ENCODE data around the gene CSNK1G1.

CSNK1G1 gene

DNA sequence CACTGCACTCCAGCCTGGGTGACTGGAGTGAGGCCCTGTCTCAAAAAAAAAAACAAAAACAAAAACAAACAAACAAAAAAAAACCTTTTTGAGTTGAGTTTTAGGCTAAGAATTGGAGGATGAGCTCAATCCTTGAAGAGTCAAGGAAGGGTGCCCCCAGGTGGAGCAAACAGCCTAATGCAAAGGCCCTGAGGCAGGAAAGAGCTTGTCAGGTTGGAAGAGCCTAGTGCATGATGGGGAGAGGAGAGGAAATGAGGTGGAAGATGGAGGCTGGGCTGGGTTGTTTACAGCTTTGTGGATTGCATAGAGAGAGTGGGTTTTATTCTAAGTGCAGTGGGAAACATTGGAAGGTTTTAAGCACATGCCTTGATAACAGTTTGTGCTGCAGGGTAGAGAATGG lies 206.5 kb downstream of the CSNK1G1 start:
- Histone ChIP-seq H3K9ac (ENCODE audit: low read depth in 1 of 2, low read length in 2 of 2) (no peak overlapping the region), H3K36me3 (ENCODE audit: control insufficient read depth in 1 of 2, insufficient read depth in 2 of 2, low read length in 2 of 2) (peaks cover 0 to 16% of the 10 kb centered on the region in 2 donors), H3K27ac (ENCODE audit: low read depth, low read length) (no peak overlapping the region), H3K27me3 (ENCODE audit: control insufficient read depth in 1 of 2, insufficient read depth in 2 of 2, low read length in 2 of 2) (peaks cover 9% of the 10 kb centered on the region in 2 donors), H3K4me1 (ENCODE audit: control insufficient read depth in 1 of 2, insufficient read depth in 2 of 2, low read length in 2 of 2) (peaks cover 15 to 24% of the 10 kb centered on the region in 2 donors), H3K9me3 (ENCODE audit: control insufficient read depth in 1 of 2, low read length in 2 of 2) (no peaks in the 10 kb centered on the region), H3K4me3 (ENCODE audit: low read depth in 1 of 2, low read length in 2 of 2) (no peak overlapping the region)

DNA sequence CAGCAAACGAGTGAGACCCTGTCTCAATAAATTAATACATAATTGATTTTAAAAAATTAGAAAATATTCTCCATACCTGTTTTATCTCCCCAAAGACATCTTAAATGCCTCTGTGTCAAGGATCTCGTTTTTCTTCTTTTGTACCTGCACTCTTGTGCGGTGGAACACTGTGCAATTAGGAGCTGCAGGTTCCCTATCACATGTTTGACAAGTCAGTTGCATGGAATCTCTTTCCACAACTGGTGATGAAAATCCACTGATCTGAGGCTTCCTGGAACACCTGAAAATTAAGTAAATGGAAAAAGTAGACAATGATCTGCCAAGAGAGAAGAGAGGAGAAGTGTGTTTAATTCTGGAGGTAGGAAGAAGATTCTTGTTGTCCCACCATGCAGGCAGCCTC lies 207.4 kb downstream of the CSNK1G1 start:
- Histone ChIP-seq H3K27me3 (ENCODE audit: control insufficient read depth in 1 of 2, insufficient read depth in 2 of 2, low read length in 2 of 2) (peaks cover 9% of the 10 kb centered on the region in 2 donors), H3K27ac (ENCODE audit: low read depth, low read length) (no peak overlapping the region), H3K36me3 (ENCODE audit: control insufficient read depth in 1 of 2, insufficient read depth in 2 of 2, low read length in 2 of 2) (peaks cover 1 to 14% of the 10 kb centered on the region in 2 donors), H3K9ac (ENCODE audit: low read depth in 1 of 2, low read length in 2 of 2) (no peak overlapping the region), H3K4me1 (ENCODE audit: control insufficient read depth in 1 of 2, insufficient read depth in 2 of 2, low read length in 2 of 2) (peaks cover 15 to 21% of the 10 kb centered on the region in 2 donors), H3K9me3 (ENCODE audit: control insufficient read depth in 1 of 2, low read length in 2 of 2) (no peaks in the 10 kb centered on the region), H3K4me3 (ENCODE audit: low read depth in 1 of 2, low read length in 2 of 2) (no peak overlapping the region)

DNA sequence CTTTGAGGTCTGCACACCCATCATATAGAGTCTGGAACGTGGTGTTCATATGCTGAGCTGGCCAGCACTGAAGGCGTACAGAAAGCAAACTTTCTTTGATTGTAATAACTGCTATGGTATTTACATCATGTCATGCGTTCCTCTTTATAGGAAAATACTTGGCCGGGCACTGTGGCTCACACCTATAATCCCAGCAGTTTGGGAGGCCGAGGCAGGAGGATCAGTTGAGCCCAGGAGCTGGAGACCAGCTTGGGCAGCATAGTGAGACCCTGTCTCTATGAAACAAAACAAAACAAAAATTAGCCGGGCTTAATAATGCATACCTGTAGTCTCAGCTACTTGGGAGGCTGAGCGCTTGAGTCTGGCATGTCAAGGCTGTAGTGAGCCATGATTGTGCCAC lies 207.8 kb downstream of the CSNK1G1 start:
- no peak overlapping the region for H3K9ac ChIP-seq (ENCODE audit: low read depth in 1 of 2, low read length in 2 of 2)
- H3K36me3 ChIP-seq (ENCODE audit: control insufficient read depth in 1 of 2, insufficient read depth in 2 of 2, low read length in 2 of 2) = peaks cover 5 to 19% of the 10 kb centered on the region in 2 donors
- peaks cover 9% of the 10 kb centered on the region in 2 donors for H3K27me3 ChIP-seq (ENCODE audit: control insufficient read depth in 1 of 2, insufficient read depth in 2 of 2, low read length in 2 of 2)
- H3K4me1 ChIP-seq (ENCODE audit: control insufficient read depth in 1 of 2, insufficient read depth in 2 of 2, low read length in 2 of 2) = peaks cover 12 to 18% of the 10 kb centered on the region in 2 donors
- H3K9me3 ChIP-seq (ENCODE audit: control insufficient read depth in 1 of 2, low read length in 2 of 2) = no peaks in the 10 kb centered on the region
- no peak overlapping the region for H3K4me3 ChIP-seq (ENCODE audit: low read depth in 1 of 2, low read length in 2 of 2)
- H3K27ac ChIP-seq (ENCODE audit: low read depth, low read length) = no peak overlapping the region

DNA sequence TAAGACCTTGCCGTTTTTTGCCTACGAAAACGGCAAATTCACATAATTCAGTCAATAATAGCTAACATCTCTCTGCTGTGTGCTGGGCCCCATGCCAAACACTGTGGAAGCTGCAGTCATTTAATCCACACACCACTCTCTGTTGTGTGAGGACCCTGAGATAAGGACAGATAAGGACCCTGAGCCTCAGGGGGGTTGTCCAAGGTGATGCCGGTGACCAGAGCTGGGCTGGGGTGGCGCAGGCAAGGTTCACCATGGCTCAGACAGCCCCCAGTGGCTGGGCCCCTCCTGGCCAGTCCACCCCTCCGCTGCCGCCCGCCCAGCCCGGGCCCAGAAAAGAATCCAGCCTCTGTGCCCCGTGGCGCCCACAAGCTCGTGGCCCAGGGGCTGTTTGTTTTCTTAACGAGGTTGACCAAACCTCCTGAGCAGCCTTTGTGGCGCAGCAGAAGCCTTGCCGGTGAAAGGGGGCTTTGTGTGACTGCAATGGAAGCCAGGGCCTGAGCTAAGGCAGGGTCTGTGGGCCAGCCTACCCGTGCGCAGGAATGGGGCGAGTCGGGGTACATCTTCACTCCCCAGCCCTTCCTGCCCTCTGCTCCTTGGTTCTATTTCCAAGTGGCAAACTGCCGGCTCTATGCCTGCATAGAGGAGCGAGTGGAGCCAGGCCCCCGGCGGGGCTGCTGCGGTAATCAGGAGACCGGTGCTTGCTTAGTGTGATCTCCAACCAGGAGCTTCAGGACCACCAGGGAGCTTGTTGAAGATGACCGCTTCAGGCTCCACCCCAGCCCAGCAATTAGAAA lies 208.9 kb downstream of the CSNK1G1 start:
- H3K4me3 ChIP-seq (ENCODE audit: low read depth in 1 of 2, low read length in 2 of 2) = no peak overlapping the region
- H3K27me3 ChIP-seq (ENCODE audit: control insufficient read depth in 1 of 2, insufficient read depth in 2 of 2, low read length in 2 of 2) = no peaks in the 10 kb centered on the region
- peaks cover 14 to 28% of the 10 kb centered on the region in 2 donors for H3K36me3 ChIP-seq (ENCODE audit: control insufficient read depth in 1 of 2, insufficient read depth in 2 of 2, low read length in 2 of 2)
- no peak overlapping the region for H3K27ac ChIP-seq (ENCODE audit: low read depth, low read length)
- H3K4me1 ChIP-seq (ENCODE audit: control insufficient read depth in 1 of 2, insufficient read depth in 2 of 2, low read length in 2 of 2) = peaks cover under 1 to 8% of the 10 kb centered on the region in 2 donors
- H3K9ac ChIP-seq (ENCODE audit: low read depth in 1 of 2, low read length in 2 of 2) = no peak overlapping the region
- H3K9me3 ChIP-seq (ENCODE audit: control insufficient read depth in 1 of 2, low read length in 2 of 2) = no peaks in the 10 kb centered on the region

DNA sequence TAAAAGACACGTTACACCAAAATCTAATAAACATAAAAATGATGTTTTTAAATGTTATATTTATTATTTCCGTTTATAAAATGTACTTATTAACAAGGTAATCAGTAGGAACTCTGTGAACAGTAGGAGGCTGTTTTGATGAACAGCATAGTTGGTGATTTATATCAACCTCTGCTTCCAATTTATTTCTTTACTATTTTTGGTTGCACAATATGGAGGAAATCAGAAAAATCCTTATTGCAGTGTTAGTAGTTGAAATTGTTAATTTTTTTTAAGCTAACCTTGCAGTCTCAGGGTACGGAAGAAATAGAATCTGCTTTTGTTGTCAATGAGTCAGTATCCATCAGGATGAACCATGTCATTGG lies 209.5 kb downstream of the CSNK1G1 start:
- Histone ChIP-seq H3K4me1 (ENCODE audit: control insufficient read depth in 1 of 2, insufficient read depth in 2 of 2, low read length in 2 of 2) (peaks cover 0 to 5% of the 10 kb centered on the region in 2 donors), H3K27me3 (ENCODE audit: control insufficient read depth in 1 of 2, insufficient read depth in 2 of 2, low read length in 2 of 2) (no peaks in the 10 kb centered on the region), H3K9me3 (ENCODE audit: control insufficient read depth in 1 of 2, low read length in 2 of 2) (no peaks in the 10 kb centered on the region), H3K4me3 (ENCODE audit: low read depth in 1 of 2, low read length in 2 of 2) (no peak overlapping the region), H3K9ac (ENCODE audit: low read depth in 1 of 2, low read length in 2 of 2) (no peak overlapping the region), H3K27ac (ENCODE audit: low read depth, low read length) (no peak overlapping the region), H3K36me3 (ENCODE audit: control insufficient read depth in 1 of 2, insufficient read depth in 2 of 2, low read length in 2 of 2) (peaks cover 16 to 34% of the 10 kb centered on the region in 2 donors)

DNA sequence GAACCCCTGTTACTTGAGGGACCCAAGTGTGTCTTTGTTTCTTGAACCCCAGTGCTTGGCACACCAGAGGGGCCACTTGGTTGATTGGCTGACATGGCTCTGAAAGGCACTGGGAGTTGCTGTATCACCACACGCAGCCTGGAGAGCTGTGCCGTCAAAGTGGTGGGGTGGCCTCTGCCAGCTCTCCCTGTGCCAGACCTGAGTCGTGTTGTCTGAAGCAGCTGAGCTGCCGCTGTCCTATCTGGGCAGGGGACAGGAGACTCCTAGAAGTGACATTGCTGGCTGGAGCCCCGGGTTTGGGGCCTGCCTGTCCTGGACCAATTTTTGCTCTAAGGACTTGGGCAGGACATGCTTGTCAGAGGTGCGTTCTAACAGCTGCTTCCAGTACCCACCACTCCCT lies 209.9 kb downstream of the CSNK1G1 start:
- Histone ChIP-seq H3K9ac (ENCODE audit: low read depth in 1 of 2, low read length in 2 of 2) (no peak overlapping the region), H3K9me3 (ENCODE audit: control insufficient read depth in 1 of 2, low read length in 2 of 2) (no peaks in the 10 kb centered on the region), H3K27me3 (ENCODE audit: control insufficient read depth in 1 of 2, insufficient read depth in 2 of 2, low read length in 2 of 2) (no peaks in the 10 kb centered on the region), H3K4me3 (ENCODE audit: low read depth in 1 of 2, low read length in 2 of 2) (no peak overlapping the region), H3K4me1 (ENCODE audit: control insufficient read depth in 1 of 2, insufficient read depth in 2 of 2, low read length in 2 of 2) (peaks cover 0 to 2% of the 10 kb centered on the region in 2 donors), H3K36me3 (ENCODE audit: control insufficient read depth in 1 of 2, insufficient read depth in 2 of 2, low read length in 2 of 2) (peaks cover 21 to 38% of the 10 kb centered on the region in 2 donors), H3K27ac (ENCODE audit: low read depth, low read length) (no peak overlapping the region)

DNA sequence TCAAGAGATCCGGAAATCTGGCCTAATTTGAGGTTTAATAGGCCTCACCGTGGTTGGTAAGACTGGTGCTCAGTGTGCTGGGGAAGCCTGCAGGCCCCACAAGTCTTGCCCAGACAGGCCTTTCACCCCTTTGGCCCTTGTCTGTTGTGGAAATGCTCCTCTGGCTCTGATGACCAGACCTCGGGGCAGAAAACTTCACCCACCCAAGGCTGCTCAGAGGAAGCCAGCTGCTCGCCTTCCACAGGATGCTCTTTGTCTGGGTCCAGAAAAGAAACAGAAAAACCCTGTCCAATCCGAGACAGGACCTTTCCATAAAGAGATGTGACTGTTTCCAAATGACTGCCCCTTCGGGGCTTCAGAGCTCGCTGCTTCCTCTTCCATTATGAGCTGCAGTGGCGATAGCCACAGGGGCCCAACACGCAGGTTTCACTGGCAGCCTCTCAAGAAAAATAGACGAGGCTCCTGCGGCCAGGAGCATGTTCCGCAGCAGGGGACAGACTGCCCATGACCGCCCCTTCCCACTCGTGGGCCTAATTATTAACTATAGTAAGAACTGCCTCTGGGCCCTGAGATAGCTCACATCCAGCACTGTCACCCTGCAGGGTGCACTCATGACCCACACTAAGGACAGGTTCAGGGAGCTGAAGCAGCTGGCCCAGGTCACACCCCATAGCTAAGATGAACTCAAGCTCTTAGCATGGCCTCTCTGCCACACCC lies 211.2 kb downstream of the CSNK1G1 start:
- Histone ChIP-seq H3K36me3 (ENCODE audit: control insufficient read depth in 1 of 2, insufficient read depth in 2 of 2, low read length in 2 of 2) (peaks cover 23 to 42% of the 10 kb centered on the region in 2 donors), H3K4me1 (ENCODE audit: control insufficient read depth in 1 of 2, insufficient read depth in 2 of 2, low read length in 2 of 2) (no peaks in the 10 kb centered on the region), H3K9ac (ENCODE audit: low read depth in 1 of 2, low read length in 2 of 2) (no peak overlapping the region), H3K27me3 (ENCODE audit: control insufficient read depth in 1 of 2, insufficient read depth in 2 of 2, low read length in 2 of 2) (no peaks in the 10 kb centered on the region), H3K9me3 (ENCODE audit: control insufficient read depth in 1 of 2, low read length in 2 of 2) (no peaks in the 10 kb centered on the region), H3K27ac (ENCODE audit: low read depth, low read length) (no peak overlapping the region), H3K4me3 (ENCODE audit: low read depth in 1 of 2, low read length in 2 of 2) (no peak overlapping the region)

DNA sequence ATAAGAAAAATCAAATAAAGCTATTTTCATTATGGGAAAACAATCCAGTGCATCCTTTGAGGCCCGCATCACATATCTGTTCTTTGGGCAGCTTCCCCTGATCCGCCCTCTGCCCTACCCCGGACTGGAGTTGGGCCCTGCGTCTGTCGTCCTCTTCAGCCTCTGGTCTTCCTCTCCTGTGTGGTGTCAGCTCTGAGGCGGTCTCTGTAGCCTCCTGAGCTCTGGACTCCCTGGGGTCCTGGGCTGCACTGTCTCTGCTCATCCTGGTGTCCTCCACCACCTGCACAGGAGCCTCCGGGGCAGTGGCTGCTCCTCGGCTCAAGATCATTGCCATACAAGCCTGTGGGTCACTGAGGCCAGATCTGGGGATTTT lies 211.8 kb downstream of the CSNK1G1 start:
- no peaks in the 10 kb centered on the region for H3K4me1 ChIP-seq (ENCODE audit: control insufficient read depth in 1 of 2, insufficient read depth in 2 of 2, low read length in 2 of 2)
- H3K4me3 ChIP-seq (ENCODE audit: low read depth in 1 of 2, low read length in 2 of 2) = no peak overlapping the region
- no peaks in the 10 kb centered on the region for H3K27me3 ChIP-seq (ENCODE audit: control insufficient read depth in 1 of 2, insufficient read depth in 2 of 2, low read length in 2 of 2)
- H3K27ac ChIP-seq (ENCODE audit: low read depth, low read length) = no peak overlapping the region
- H3K36me3 ChIP-seq (ENCODE audit: control insufficient read depth in 1 of 2, insufficient read depth in 2 of 2, low read length in 2 of 2) = peaks cover 23 to 42% of the 10 kb centered on the region in 2 donors
- no peaks in the 10 kb centered on the region for H3K9me3 ChIP-seq (ENCODE audit: control insufficient read depth in 1 of 2, low read length in 2 of 2)
- H3K9ac ChIP-seq (ENCODE audit: low read depth in 1 of 2, low read length in 2 of 2) = no peak overlapping the region

DNA sequence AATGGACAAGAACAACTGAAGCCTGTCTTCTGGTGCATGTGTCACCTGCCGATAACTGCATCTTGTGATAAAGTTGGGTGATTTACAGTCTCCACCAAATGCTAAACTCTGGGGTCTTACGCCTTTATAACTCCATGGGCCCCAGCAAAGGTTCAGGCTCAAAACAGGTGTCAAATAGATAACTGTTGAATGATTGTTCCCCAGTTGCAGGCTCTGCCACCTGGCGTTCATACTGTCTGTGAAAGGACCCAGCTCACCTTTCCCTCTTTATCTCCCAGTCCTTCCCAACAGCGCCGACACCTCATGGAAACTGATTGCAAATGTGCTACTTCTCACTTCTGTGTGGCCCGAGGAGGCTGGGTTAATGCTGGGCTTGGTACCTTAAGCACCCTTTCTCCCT lies 212.7 kb downstream of the CSNK1G1 start:
- Histone ChIP-seq H3K4me3 (ENCODE audit: low read depth in 1 of 2, low read length in 2 of 2) (no peak overlapping the region), H3K27ac (ENCODE audit: low read depth, low read length) (no peak overlapping the region), H3K9me3 (ENCODE audit: control insufficient read depth in 1 of 2, low read length in 2 of 2) (no peaks in the 10 kb centered on the region), H3K4me1 (ENCODE audit: control insufficient read depth in 1 of 2, insufficient read depth in 2 of 2, low read length in 2 of 2) (no peaks in the 10 kb centered on the region), H3K27me3 (ENCODE audit: control insufficient read depth in 1 of 2, insufficient read depth in 2 of 2, low read length in 2 of 2) (no peaks in the 10 kb centered on the region), H3K36me3 (ENCODE audit: control insufficient read depth in 1 of 2, insufficient read depth in 2 of 2, low read length in 2 of 2) (peaks cover 28 to 48% of the 10 kb centered on the region in 2 donors), H3K9ac (ENCODE audit: low read depth in 1 of 2, low read length in 2 of 2) (no peak overlapping the region)

DNA sequence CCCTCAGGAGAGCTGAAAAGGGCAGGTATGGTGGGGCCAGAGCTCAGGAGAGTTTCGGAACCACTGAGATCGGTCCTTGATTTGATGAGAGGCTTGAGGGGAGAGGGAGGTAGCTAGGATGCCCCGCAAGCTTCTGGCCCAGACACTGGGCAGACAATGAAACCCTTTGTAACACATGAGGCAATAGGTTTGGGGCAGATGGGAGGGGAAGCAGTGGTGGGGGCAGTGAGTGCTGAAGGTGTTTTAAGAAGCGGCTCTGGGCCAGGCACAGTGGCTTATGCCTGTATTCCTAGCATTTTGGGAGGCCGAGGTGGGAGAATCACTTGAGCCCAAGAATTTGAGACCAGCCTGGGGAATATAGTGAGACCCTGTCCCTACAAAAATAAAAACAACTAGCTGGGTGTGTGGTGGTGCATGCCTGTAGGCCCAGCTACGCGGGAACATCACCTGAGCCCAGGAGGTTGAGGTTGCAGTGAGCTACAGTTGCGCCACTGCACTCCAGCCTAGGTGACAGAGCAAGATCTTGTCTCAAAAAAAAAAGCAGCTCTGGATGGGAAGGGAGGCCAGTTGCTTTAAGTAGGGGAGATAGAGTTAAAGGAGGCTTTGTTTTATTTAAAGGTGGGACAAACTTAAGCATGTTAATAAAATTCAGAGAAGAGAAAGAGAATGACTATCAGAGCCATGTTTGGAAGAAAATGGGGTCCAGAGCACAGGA lies 214.0 kb downstream of the CSNK1G1 start:
- Histone ChIP-seq H3K9ac (ENCODE audit: low read depth in 1 of 2, low read length in 2 of 2) (no peak overlapping the region), H3K4me1 (ENCODE audit: control insufficient read depth in 1 of 2, insufficient read depth in 2 of 2, low read length in 2 of 2) (no peaks in the 10 kb centered on the region), H3K4me3 (ENCODE audit: low read depth in 1 of 2, low read length in 2 of 2) (no peak overlapping the region), H3K36me3 (ENCODE audit: control insufficient read depth in 1 of 2, insufficient read depth in 2 of 2, low read length in 2 of 2) (peaks cover 36 to 60% of the 10 kb centered on the region in 2 donors), H3K27me3 (ENCODE audit: control insufficient read depth in 1 of 2, insufficient read depth in 2 of 2, low read length in 2 of 2) (no peaks in the 10 kb centered on the region), H3K27ac (ENCODE audit: low read depth, low read length) (no peak overlapping the region), H3K9me3 (ENCODE audit: control insufficient read depth in 1 of 2, low read length in 2 of 2) (no peaks in the 10 kb centered on the region)
